Jurkat, Clone E6-1 (cell line): Measurements from ENCODE around the gene TOR1AIP2.
"Not testable (repeated sequence)": the region's sequence is repeated elsewhere in the genome, so short reads cannot be mapped to it uniquely, and the experiment has no call there.

Experiments
- DNase-seq: peaks from one replicate; pipeline ENCODE4 v3.0.0-alpha.2; 2011; ENCODE audit warnings: low read depth, low spot score
- H3K4me3 ChIP-seq: 2 replicates; pipeline ENCODE4 v1.5.1; 2011; ENCODE audit warnings: mild to moderate bottlenecking, low read length, control low read depth, moderate library complexity

The TOR1AIP2 gene

DNA sequence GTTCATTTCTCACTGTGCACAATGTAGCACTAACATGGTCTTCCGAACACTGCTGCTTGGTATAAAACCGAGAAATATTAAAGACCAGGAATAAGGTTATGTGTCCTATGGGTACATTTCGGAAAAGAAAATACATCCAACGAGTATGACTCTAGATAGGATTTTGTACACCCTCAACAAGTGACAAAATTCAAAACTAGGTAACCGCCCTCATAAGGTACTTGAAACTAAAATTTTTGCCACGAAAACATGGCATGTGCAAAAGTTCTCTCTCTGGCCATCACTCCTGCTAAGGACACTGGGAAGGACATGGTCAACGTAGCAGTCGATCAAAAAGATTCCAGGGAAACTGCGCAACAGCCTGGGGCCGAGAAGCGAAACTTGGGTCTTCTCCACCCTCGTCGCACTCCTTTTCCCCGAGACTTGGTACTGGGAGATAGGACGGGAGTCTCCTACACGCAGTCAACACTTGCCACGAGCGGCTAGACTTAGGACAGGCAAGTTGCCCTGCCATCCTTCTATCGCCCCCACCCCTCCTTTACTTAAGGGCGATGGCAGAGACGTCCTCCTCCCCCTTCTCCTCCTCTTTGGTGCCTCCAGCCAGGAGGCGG lies 4.1 kb upstream of the TOR1AIP2 start:
- H3K4me3 ChIP-seq = peak overlapping the region; percentile 92
- peak; percentile 36 for DNase-seq

GRCh38 chr1:179879797-179880196 lies 2.2 kb upstream of the TOR1AIP2 start:
- DNase-seq = no peak
- no peak overlapping the region for H3K4me3 ChIP-seq

DNA sequence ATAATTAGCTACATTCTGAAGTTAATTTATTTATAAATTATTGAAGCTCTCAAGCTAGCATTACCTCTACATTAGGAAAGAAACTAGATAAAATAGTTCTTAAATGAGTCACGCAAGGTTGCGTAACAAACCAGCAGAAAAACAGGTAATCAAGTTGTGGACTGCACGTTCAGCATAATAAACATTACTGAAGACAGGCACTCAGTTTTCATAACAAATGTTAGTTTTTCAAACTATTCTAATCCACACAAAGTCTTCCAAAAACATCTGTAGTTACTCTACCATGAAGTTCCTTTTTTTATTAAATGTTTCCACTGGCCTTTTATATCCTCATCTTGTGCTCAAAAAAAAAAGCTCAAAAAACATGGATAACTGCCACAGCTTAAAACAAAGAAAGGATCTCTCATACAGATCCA lies 1.3 kb downstream of the TOR1AIP2 start:
- H3K4me3 ChIP-seq = peak overlapping the region; percentile 82
- DNase-seq = no peak

GRCh38 chr1:179875596-179876299 lies 1.9 kb downstream of the TOR1AIP2 start:
- H3K4me3 ChIP-seq = no peak overlapping the region
- DNase-seq = no peak

GRCh38 chr1:179873438-179873851 lies 4.2 kb downstream of the TOR1AIP2 start:
- no peak overlapping the region for H3K4me3 ChIP-seq
- DNase-seq = no peak

GRCh38 chr1:179872558-179872957 lies 5.0 kb downstream of the TOR1AIP2 start:
- H3K4me3 ChIP-seq = no peak overlapping the region
- no peak for DNase-seq

GRCh38 chr1:179871940-179872339 lies 5.7 kb downstream of the TOR1AIP2 start:
- DNase-seq = no peak
- H3K4me3 ChIP-seq = no peak overlapping the region

DNA sequence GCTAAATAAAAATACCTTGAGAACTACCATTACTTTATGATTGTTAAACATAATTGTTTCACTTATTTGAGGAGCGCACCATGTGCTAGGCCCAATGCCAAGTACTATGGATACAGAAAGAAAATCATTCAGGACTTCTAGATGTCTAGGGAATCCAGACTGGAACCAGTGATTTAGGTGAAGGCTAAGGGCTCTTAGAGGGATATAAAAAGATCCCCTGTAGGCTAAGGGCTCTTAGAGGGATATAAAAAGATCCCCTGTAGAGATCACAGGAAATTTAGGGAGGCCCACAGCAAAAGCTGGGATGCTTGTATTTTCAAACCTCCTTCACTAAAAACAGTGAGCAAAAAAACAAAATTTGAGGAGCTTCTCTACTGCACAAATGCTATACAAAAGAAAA lies 6.7 kb downstream of the TOR1AIP2 start:
- no peak for DNase-seq
- H3K4me3 ChIP-seq = no peak overlapping the region

GRCh38 chr1:179867493-179868330 lies 9.9 kb downstream of the TOR1AIP2 start:
- no peak overlapping the region for H3K4me3 ChIP-seq
- DNase-seq = peak; percentile 21

DNA sequence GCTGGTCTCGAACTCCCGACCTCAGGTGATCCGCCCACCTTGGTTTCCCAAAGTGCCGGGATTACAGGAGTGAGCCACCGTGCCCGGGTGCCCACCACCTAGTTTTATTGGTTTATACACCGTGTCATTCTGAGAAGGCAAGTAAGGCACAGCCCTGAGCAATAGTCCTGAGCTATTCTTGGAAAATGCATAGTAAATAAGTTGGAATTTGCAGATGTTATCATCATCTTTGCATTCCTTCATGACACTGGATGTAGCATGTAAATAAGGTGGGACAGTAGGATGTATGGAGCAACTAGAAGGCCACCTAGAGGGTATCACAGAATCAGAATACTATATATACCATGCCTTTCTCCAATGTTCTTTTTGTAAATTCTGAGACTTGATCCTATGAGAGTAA lies 11.0 kb downstream of the TOR1AIP2 start:
- no peak overlapping the region for H3K4me3 ChIP-seq
- no peak for DNase-seq

DNA sequence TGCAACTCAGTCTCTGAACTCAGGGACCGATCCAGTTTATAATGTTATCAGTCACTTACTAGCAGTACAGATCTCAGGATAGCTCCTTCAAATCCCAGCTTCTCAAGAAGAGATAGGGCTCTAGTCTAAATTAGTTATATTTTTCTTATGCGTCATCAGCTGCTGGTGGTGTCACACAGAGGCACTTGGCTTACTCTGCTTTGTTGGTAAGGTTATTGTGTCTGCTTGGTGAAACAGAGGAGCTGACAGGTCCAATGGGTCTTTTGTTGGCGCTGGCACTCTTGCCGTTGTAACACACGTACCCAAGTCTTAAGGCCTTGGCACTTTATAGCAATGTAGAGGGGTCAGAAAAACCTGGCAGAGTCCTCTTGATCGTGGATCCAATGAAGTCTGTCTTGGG lies 12.2 kb downstream of the TOR1AIP2 start:
- DNase-seq = no peak

DNA sequence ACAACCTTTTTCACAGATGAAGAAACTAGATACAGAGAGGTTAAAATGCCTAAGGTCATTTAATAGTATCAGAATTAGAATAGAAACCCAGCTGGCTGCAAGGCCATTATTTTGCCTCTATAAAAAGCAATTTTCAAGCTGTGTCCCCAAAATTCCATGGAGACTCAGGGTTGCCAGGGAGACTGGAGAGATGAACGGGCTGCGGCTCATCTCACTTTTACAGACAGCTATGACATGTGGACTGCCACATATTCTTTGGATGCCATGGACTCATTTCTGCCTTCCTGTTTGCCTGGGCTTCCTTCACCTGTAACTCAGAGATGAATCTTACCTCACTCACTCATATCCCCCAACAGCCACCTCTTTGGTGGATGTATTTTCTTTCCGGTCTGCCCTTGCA lies 17.0 kb downstream of the TOR1AIP2 start:
- DNase-seq = no peak
- H3K4me3 ChIP-seq = no peak overlapping the region

More for the DNA sequence above, 12.2 kb downstream of the TOR1AIP2 start:
- H3K4me3 ChIP-seq = no peak overlapping the region

- H3K4me3 ChIP-seq = no peak overlapping the region
- no peak for DNase-seq
These were observed 20.6 kb downstream of the TOR1AIP2 start for GRCh38 chr1:179857009-179857408.

GRCh38 chr1:179856296-179856695 lies 21.3 kb downstream of the TOR1AIP2 start:
- no peak for DNase-seq
- H3K4me3 ChIP-seq = no peak overlapping the region

- not testable (repeated sequence) for DNase-seq, H3K4me3 ChIP-seq
These were observed 21.8 kb downstream of the TOR1AIP2 start for GRCh38 chr1:179855831-179856230.

- H3K4me3 ChIP-seq = no peak overlapping the region
- DNase-seq = peak; percentile 26
These were observed 24.5 kb downstream of the TOR1AIP2 start for GRCh38 chr1:179853102-179853501.

GRCh38 chr1:179848233-179848632 lies 29.4 kb downstream of the TOR1AIP2 start:
- H3K4me3 ChIP-seq = no peak overlapping the region
- DNase-seq = no peak

DNA sequence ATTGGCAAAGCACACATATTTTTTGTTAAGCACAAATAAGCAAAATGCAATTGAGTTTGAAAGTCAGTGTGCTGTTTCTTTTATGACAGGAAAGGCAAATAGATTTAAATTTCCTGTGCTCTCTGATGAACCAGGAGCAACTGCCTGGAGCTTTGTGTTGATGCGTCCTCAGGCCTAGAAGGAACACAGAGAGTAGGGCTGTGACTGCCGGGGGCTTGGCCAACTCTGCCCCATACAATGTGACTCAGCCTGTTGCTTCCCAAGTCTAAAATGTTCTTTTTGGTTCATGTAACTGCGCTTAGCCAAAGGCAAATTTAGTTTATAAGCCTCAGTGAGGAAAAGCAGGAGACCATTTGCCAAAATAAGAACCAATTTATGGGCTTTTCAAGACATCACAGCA lies 37.5 kb downstream of the TOR1AIP2 start:
- no peak overlapping the region for H3K4me3 ChIP-seq
- DNase-seq = no peak

- not testable (repeated sequence) for DNase-seq
These were observed 40.7 kb downstream of the TOR1AIP2 start for GRCh38 chr1:179836686-179837445.

More at GRCh38 chr1:179836686-179837445, 40.7 kb downstream of the TOR1AIP2 start:
- H3K4me3 ChIP-seq = not testable (repeated sequence)
